NCI-H526 treated with DMSO at 0.1 percent for 48 hours (cell line): ENCODE results near the gene WBP2NL.
"Not testable (repeated sequence)": the region's sequence is repeated elsewhere in the genome, so short reads cannot be mapped to it uniquely, and the experiment has no call there.

Source experiments
- DNase-seq: peaks from one replicate; lab custom pipeline; 2025; lab: John Stamatoyannopoulos, UW

Gene WBP2NL

GRCh38 chr22:41998361-41999261, at the start of gene WBP2NL:
Gene WBP2NL (plus strand): TSS chr22:41998788. CDS start chr22:41998819, 31 bp downstream.
- no peak for DNase-seq

GRCh38 chr22:41948928-41949296, 49.7 kb upstream of the WBP2NL start:
- DNase-seq, result not testable (repeated sequence)

GRCh38 chr22:41949297-41949965, 49.2 kb upstream of the WBP2NL start:
- no peak for DNase-seq

- no peak for DNase-seq
Measured at GRCh38 chr22:41951898-41952474, 46.6 kb upstream of the WBP2NL start, which contains the start of gene SMIM45. Gene SMIM45 (plus strand): TSS chr22:41952150.

- no peak for DNase-seq
Measured at GRCh38 chr22:41952713-41953112, 45.9 kb upstream of the WBP2NL start.

- no peak for DNase-seq
Measured at GRCh38 chr22:41957941-41958556, 40.5 kb upstream of the WBP2NL start.

GRCh38 chr22:41963453-41964111, 35.0 kb upstream of the WBP2NL start:
- DNase-seq, result no peak

- no peak for DNase-seq
Measured at GRCh38 chr22:41964112-41964491, 34.5 kb upstream of the WBP2NL start.

- no peak for DNase-seq
Measured at GRCh38 chr22:41966225-41966606, 32.4 kb upstream of the WBP2NL start.

- no peak for DNase-seq
Measured at GRCh38 chr22:41966607-41967240, 31.9 kb upstream of the WBP2NL start.

GRCh38 chr22:41968601-41969000, 30.0 kb upstream of the WBP2NL start:
- DNase-seq, result no peak

GRCh38 chr22:41969110-41969646, 29.4 kb upstream of the WBP2NL start, which contains the start of gene SEPTIN3:
Gene SEPTIN3 (plus strand): TSS chr22:41969443. CDS start chr22:41971493, 2,050 bp downstream.
- DNase-seq, result no peak

- DNase-seq, result no peak
Measured at GRCh38 chr22:41970601-41971000, 28.0 kb upstream of the WBP2NL start.

- DNase-seq, result no peak
Measured at GRCh38 chr22:41971431-41971830, 27.2 kb upstream of the WBP2NL start.

- no peak for DNase-seq
Measured at GRCh38 chr22:41974691-41975290, 23.8 kb upstream of the WBP2NL start.

- no peak for DNase-seq
Measured at GRCh38 chr22:41975299-41976069, 23.1 kb upstream of the WBP2NL start.

- no peak for DNase-seq
Measured at GRCh38 chr22:41976070-41976901, 22.3 kb upstream of the WBP2NL start.

- no peak for DNase-seq
Measured at GRCh38 chr22:41976961-41977566, 21.5 kb upstream of the WBP2NL start.
